Heart left ventricle (tissue), 16 donors: Measurements from ENCODE around the gene PDGFRB. TPM values are rescaled to one million over a fixed set of nuclear protein-coding genes. Genes with fewer than 3 reads are reported as not detected.

ENCODE experiments used
- ATAC-seq, 4 donors: fragments of 200-7000 bp; cut with Tn5 transposase; one replicate each; pipeline ENCODE4 v1.9.1; 2020 to 2022; ENCODE audit warnings: moderate library complexity in 4 of 4, mild to moderate bottlenecking in 3 of 4, moderate number of reproducible peaks in 1 of 4
- DNase-seq, 5 donors: peaks; one replicate each; pipeline ENCODE4 v3.0.0-alpha.2; 2020
- H3K27ac ChIP-seq, 12 donors: fragments of 200-600 bp; sonication (generic) in 4 of 12; one replicate each; pipeline versions ENCODE4 v1.5.0 to v1.8.0; 2016 to 2022; ENCODE audit warnings: mild to moderate bottlenecking in 2 of 12
- H3K27me3 ChIP-seq, 9 donors: fragments of 200-600 bp; sonication (generic) in 2 of 9; one replicate each; pipeline versions ENCODE4 v1.5.1 to v1.8.0; 2016 to 2022; ENCODE audit warnings: mild to moderate bottlenecking in 3 of 9
- H3K36me3 ChIP-seq, 9 donors: fragments of 200-600 bp; sonication (generic) in 2 of 9; one replicate each; pipeline versions ENCODE4 v1.5.0 to v1.8.0; 2018 to 2022; ENCODE audit warnings: mild to moderate bottlenecking in 2 of 9
- H3K4me1 ChIP-seq, 12 donors: fragments of 200-600 bp; sonication (generic) in 4 of 12; one replicate each; pipeline versions ENCODE4 v1.5.0 to v1.8.0; 2016 to 2022; ENCODE audit warnings: mild to moderate bottlenecking in 3 of 12
- H3K4me3 ChIP-seq, 12 donors: fragments of 200-600 bp; sonication (generic) in 4 of 12; one replicate each; pipeline versions ENCODE4 v1.5.0 to v1.8.0; 2017 to 2022; ENCODE audit warnings: mild to moderate bottlenecking in 9 of 12, moderate library complexity in 4 of 12
- H3K9me3 ChIP-seq, 12 donors: fragments of 200-600 bp; sonication (generic) in 4 of 12; one replicate each; pipeline versions ENCODE4 v1.5.0 to v1.8.0; 2016 to 2022; ENCODE audit warnings: mild to moderate bottlenecking in 1 of 12
- CTCF ChIP-seq, 12 donors: fragments of 200-600 bp; sonication (generic) in 4 of 12; IDR thresholded peaks; one replicate each; pipeline versions ENCODE4 v1.5.0 to v1.8.0; 2018 to 2022; ENCODE audit warnings: antibody characterized with exemption in 12 of 12, mild to moderate bottlenecking in 5 of 12
- POLR2A ChIP-seq, 2 donors: fragments of 450-650 bp; IDR thresholded peaks; one replicate each; pipeline ENCODE4 v1.6.1; 2017; ENCODE audit warnings: antibody characterized with exemption in 2 of 2, mild to moderate bottlenecking in 2 of 2, moderate library complexity in 2 of 2
- WGBS, 4 donors: extraction: QIAGEN DNeasy Blood & Tissue Kit in 2 of 4; methylation state at CpG; one replicate each; pipeline versions ENCODE4 v1.1.5 to v1.1.7; 2013 to 2018; 5-methylcytosine and 5-hydroxymethylcytosine counted together
- intact Hi-C, 10 donors: fragments of 100-400 bp; cut with DNase I; formaldehyde crosslinking; loops; one replicate each; pipeline versions ENCODE4 v1.11.1 to v1.14.2; 2022
- polyA plus RNA-seq, 2 donors: library from polyadenylated mRNA; stranded (reverse); fragments of 200-250 nt; gene quantifications; one replicate each; pipeline ENCODE4 v1.2.3, GENCODE V29; 2013
- total RNA-seq, 9 donors: library from RNA; depleted of rRNA in 2 of 9; stranded (reverse); fragments of >200 nt in 2 of 9; fragmentation: NEBNext Ultra II Directional in 3 of 9; extraction: Animal tissue kit (Norgen Biotek cat#: 25700) in 3 of 9; gene quantifications; one replicate each; pipeline versions ENCODE4 v1.1.0 to v1.2.4, GENCODE V29; 2016 to 2023
- donor health status: ischemic (EF 13 %, LVEDD 7.1; RV severe dilation, severe dysfunction).
- donor health status: healthy with polysubstance abuse.
- donor health status: DM: no; HTN: yes; CAD: no.
- donor health status: DM: no; HTN: no; CAD: no.
- donor health status: ischemic (EF 25% LVEDD 6.9; RV normal size, moderate dysfunction).
- donor health status: ischemic (EF 25% LVEDD 5.7; RV mildly dilated, moderate dysfunction).
- donor health status: healthy.
- donor health status: DM: yes; HTN: yes; CAD: no.
- donor health status: ischemic (EF 35%, LVEDD 5.7; RV mildly dilated, moderate dysfunction).
- donor health status: nonischemic (EF 11% LVEDD 7.7; RV severe dilation, severe dysfunction).
- donor health status: DM: yes; HTN: yes; CAD: no.
- donor health status: PGD.
- donor health status: ischemic (EF 29% LVEDD 5.4; RV normal size, mild dysfunction).
- donor health status: nonischemic (EF 23%, LVEDD 6.1; RV moderate dilation, normal function).

PDGFRB gene
- total and polyA plus RNA-seq, 11 donors, result 27.6 to 112 (median 45.6) TPM

- Histone ChIP-seq H3K36me3 (peaks cover 0 to 96% (median 45%) of the 10 kb centered on the region in 9 donors), H3K27ac (peak overlapping the region in 3 of 12 donors; percentile 19 to 22 (median 22)), H3K4me3 (no peak overlapping the region), H3K9me3 (no peaks in the 10 kb centered on the region), H3K27me3 (no peaks in the 10 kb centered on the region), H3K4me1 (peaks cover 0 to 35% (median 9%) of the 10 kb centered on the region in 12 donors)
- TF ChIP-seq POLR2A (IDR thresholded peaks at IDR 0.05) (no peak), CTCF (IDR thresholded peaks at IDR 0.05) (no peak)
- DNase-seq (peak in 1 of 5 donors; percentile 29), ATAC-seq (no peak)
- intact Hi-C loops, result loop anchor here in 1 of 10 donors (10.0 kb wide), 1 partner anchor 229 kb away; the partner anchor contains the start of gene TCOF1
- WGBS, 4 donors, result 86 to 93% (median 92%) methylated on average over 6 to 10 of the region's 10 CpGs
These were observed 30.3 kb downstream of the PDGFRB start for GRCh38 chr5:150125334-150125733.

GRCh38 chr5:150124596-150124995, 31.0 kb downstream of the PDGFRB start:
- Histone ChIP-seq H3K9me3 (no peaks in the 10 kb centered on the region), H3K4me3 (no peak overlapping the region), H3K4me1 (peaks cover 0 to 28% (median 2%) of the 10 kb centered on the region in 12 donors), H3K36me3 (peaks cover 0 to 98% (median 50%) of the 10 kb centered on the region in 9 donors), H3K27ac (peak overlapping the region in 1 of 12 donors; percentile 19), H3K27me3 (no peaks in the 10 kb centered on the region)
- intact Hi-C loops, result loop anchor here in 1 of 10 donors (10.0 kb wide), 1 partner anchor 230 kb away; the partner anchor contains the start of gene TCOF1
- whole genome bisulfite sequencing, 4 donors, result 81 to 95% (median 89%) methylated on average over 8 of the region's 8 CpGs
- DNase-seq, result peak in 1 of 5 donors; percentile 40
- TF ChIP-seq POLR2A (IDR thresholded peaks at IDR 0.05) (no peak), CTCF (IDR thresholded peaks at IDR 0.05) (no peak)
- ATAC-seq, result no peak

- TF ChIP-seq CTCF (IDR thresholded peaks at IDR 0.05) (no peak), POLR2A (IDR thresholded peaks at IDR 0.05) (no peak)
- WGBS, 4 donors, result 87 to 90% (median 88%) methylated on average over 9 to 11 of the region's 11 CpGs
- ATAC-seq, result peak in 1 of 4 donors; percentile 20
- Histone ChIP-seq H3K27me3 (no peaks in the 10 kb centered on the region), H3K4me3 (no peak overlapping the region), H3K4me1 (peaks cover 0 to 28% (median 0%) of the 10 kb centered on the region in 12 donors), H3K27ac (peak overlapping the region in 1 of 12 donors; percentile 54), H3K9me3 (no peaks in the 10 kb centered on the region), H3K36me3 (peaks cover 0 to 98% (median 49%) of the 10 kb centered on the region in 9 donors)
- peak in 2 of 5 donors; percentile 26 to 62 for DNase-seq
- intact Hi-C loops, result loop anchor here in 1 of 10 donors (10.0 kb wide), 1 partner anchor 231 kb away; the partner anchor contains the start of gene TCOF1
These were observed 31.5 kb downstream of the PDGFRB start for GRCh38 chr5:150124111-150124557.

GRCh38 chr5:150123542-150123941, 32.1 kb downstream of the PDGFRB start:
- H3K36me3 ChIP-seq, result peaks cover 0 to 98% (median 49%) of the 10 kb centered on the region in 9 donors
- TF ChIP-seq POLR2A (IDR thresholded peaks at IDR 0.05), result no peak
- no peak for TF ChIP-seq CTCF (IDR thresholded peaks at IDR 0.05)
- WGBS, 4 donors, result 69 to 85% (median 77%) methylated on average over 4 of the region's 4 CpGs
- DNase-seq (no peak), ATAC-seq (no peak)
- H3K27me3 ChIP-seq, result no peaks in the 10 kb centered on the region
- intact Hi-C loops, result loop anchor here in 1 of 10 donors (10.0 kb wide), 1 partner anchor 231 kb away; the partner anchor contains the start of gene TCOF1
- H3K9me3 ChIP-seq, result no peaks in the 10 kb centered on the region
- peaks cover 0 to 28% (median 0%) of the 10 kb centered on the region in 12 donors for H3K4me1 ChIP-seq
- no peak overlapping the region for H3K4me3 ChIP-seq
- H3K27ac ChIP-seq, result peak overlapping the region in 1 of 12 donors; percentile 54
